ENCODE data around the gene GRAP2. TPM values are rescaled to one million over a fixed set of nuclear protein-coding genes. Genes with fewer than 3 reads are reported as not detected.

GRAP2 gene
- total and polyA plus RNA-seq, 3 donors from 2014 or later, result 5.0 to 6.1 (median 5.3) TPM

- Histone ChIP-seq H3K9me3 (no peaks in the 10 kb centered on the region), H3K4me1 (peaks cover 13% of the 10 kb centered on the region), H3K4me3 (no peak overlapping the region), H3K27me3 (no peaks in the 10 kb centered on the region), H3K36me3 (ENCODE audit: low read depth, missing control alignments) (no peaks in the 10 kb centered on the region), H3K27ac (no peak overlapping the region)
- WGBS, 2 donors, result 91% methylated on average over 11 of the region's 11 CpGs
- DNase-seq, result no peak
- TF ChIP-seq POLR2A (IDR thresholded peaks at IDR 0.05), result no peak
- TF ChIP-seq CTCF (IDR thresholded peaks at IDR 0.05), result no peak
- intact Hi-C loops (cut with DNase I; ENCODE audit: low total_unique reads), result no loop called here
Observed at GRCh38 chr22:39943953-39944872, 43.3 kb downstream of the GRAP2 start.

- no peaks in the 10 kb centered on the region for H3K27me3 ChIP-seq
- TF ChIP-seq POLR2A (IDR thresholded peaks at IDR 0.05), result no peak
- no peak for TF ChIP-seq CTCF (IDR thresholded peaks at IDR 0.05)
- H3K9me3 ChIP-seq, result no peaks in the 10 kb centered on the region
- 95 to 96% methylated on average over 4 of the region's 4 CpGs for WGBS, 2 donors
- H3K27ac ChIP-seq, result no peak overlapping the region
- no peak for DNase-seq
- H3K4me3 ChIP-seq, result no peak overlapping the region
- H3K4me1 ChIP-seq, result peaks cover 13% of the 10 kb centered on the region
- intact Hi-C loops (cut with DNase I; ENCODE audit: low total_unique reads), result no loop called here
- no peaks in the 10 kb centered on the region for H3K36me3 ChIP-seq (ENCODE audit: low read depth, missing control alignments)
Observed at GRCh38 chr22:39946126-39946502, 45.2 kb downstream of the GRAP2 start.

- Histone ChIP-seq H3K27ac (no peak overlapping the region), H3K9me3 (no peaks in the 10 kb centered on the region), H3K4me1 (peaks cover 13% of the 10 kb centered on the region), H3K4me3 (no peak overlapping the region), H3K36me3 (ENCODE audit: low read depth, missing control alignments) (no peaks in the 10 kb centered on the region), H3K27me3 (no peaks in the 10 kb centered on the region)
- peak; percentile 81 for DNase-seq
- intact Hi-C loops (cut with DNase I; ENCODE audit: low total_unique reads), result no loop called here
- TF ChIP-seq CTCF (IDR thresholded peaks at IDR 0.05), result no peak
- TF ChIP-seq POLR2A (IDR thresholded peaks at IDR 0.05), result no peak
- 65 to 69% methylated on average over 7 to 8 of the region's 8 CpGs for WGBS, 2 donors
Observed at GRCh38 chr22:39946503-39947219, 45.8 kb downstream of the GRAP2 start.

GRCh38 chr22:39947220-39948216 is 46.6 kb downstream of the GRAP2 start:
- no peaks in the 10 kb centered on the region for H3K27me3 ChIP-seq
- 86 to 93% methylated on average over 7 to 8 of the region's 8 CpGs for WGBS, 2 donors
- intact Hi-C loops (cut with DNase I; ENCODE audit: low total_unique reads), result no loop called here
- no peak for DNase-seq
- TF ChIP-seq POLR2A (IDR thresholded peaks at IDR 0.05) (no peak), CTCF (IDR thresholded peaks at IDR 0.05) (no peak)
- H3K9me3 ChIP-seq, result no peaks in the 10 kb centered on the region
- H3K27ac ChIP-seq, result no peak overlapping the region
- peaks cover 13% of the 10 kb centered on the region for H3K4me1 ChIP-seq
- no peaks in the 10 kb centered on the region for H3K36me3 ChIP-seq (ENCODE audit: low read depth, missing control alignments)
- no peak overlapping the region for H3K4me3 ChIP-seq
